Transverse colon (tissue), 4 donors: ENCODE results near the gene COL23A1. TPM values are rescaled to one million over a fixed set of nuclear protein-coding genes. Genes with fewer than 3 reads are reported as not detected.

ENCODE experiments used
- DNase-seq: peaks from one replicate; pipeline ENCODE4 v3.0.0-alpha.2; 2019
- H3K27ac ChIP-seq, 4 donors: fragments of 200-600 bp; sonication (generic); 2 replicates each; pipeline ENCODE4 v1.5.1; 2016 to 2018; ENCODE audit warnings: inconsistent platforms in 4 of 4
- H3K27me3 ChIP-seq: fragments of 200-600 bp; sonication (generic); 2 replicates; pipeline ENCODE4 v1.5.1; 2017; ENCODE audit warnings: inconsistent platforms
- H3K36me3 ChIP-seq, 4 donors: fragments of 200-600 bp; sonication (generic); 2 replicates each; pipeline ENCODE4 v1.5.1; 2017 to 2019; ENCODE audit warnings: inconsistent platforms in 4 of 4
- H3K4me1 ChIP-seq, 4 donors: fragments of 200-600 bp; sonication (generic); 2 replicates each; pipeline ENCODE4 v1.5.1; 2017 to 2020; ENCODE audit warnings: inconsistent platforms in 4 of 4
- H3K4me3 ChIP-seq, 4 donors: fragments of 200-600 bp; sonication (generic); 1 replicate in 1 of 4; 2 replicates in 3 of 4; pipeline versions ENCODE4 v1.5.1 to v1.6.1; 2017 to 2019; ENCODE audit warnings: inconsistent platforms in 4 of 4
- H3K9me3 ChIP-seq, 2 donors: fragments of 200-600 bp; sonication (generic); 2 replicates each; pipeline ENCODE4 v1.5.1; 2017 to 2019; ENCODE audit warnings: inconsistent platforms in 2 of 2
- CTCF ChIP-seq, 5 experiments: fragments of 200-600 bp in 3 of 5; fragments of 450-650 bp in 2 of 5; sonication (generic) in 3 of 5; IDR thresholded peaks; 1 replicate in 2 of 5; 2 replicates in 3 of 5; pipeline ENCODE4 v1.5.1; 2016 to 2017; ENCODE audit warnings: antibody characterized with exemption in 5 of 5, inconsistent platforms in 3 of 5, mild to moderate bottlenecking in 2 of 5, moderate library complexity in 1 of 5
- EP300 ChIP-seq: sonication (generic); formaldehyde crosslinking; IDR thresholded peaks from one replicate; pipeline ENCODE4 v1.6.1; 2017; ENCODE audit warnings: antibody characterized with exemption, low read depth
- POLR2A ChIP-seq: fragments of 450-650 bp; IDR thresholded peaks from one replicate; pipeline ENCODE4 v1.6.1; 2016; ENCODE audit warnings: antibody characterized with exemption, mild to moderate bottlenecking, moderate library complexity
- POLR2AphosphoS5 ChIP-seq, 3 donors: sonication (generic); formaldehyde crosslinking; IDR thresholded peaks; one replicate each; pipeline ENCODE4 v1.6.1; 2016; ENCODE audit warnings: antibody characterized with exemption in 3 of 3
- WGBS, 2 donors: methylation state at CpG; one replicate each; pipeline ENCODE4 v1.1.5; 2018; ENCODE audit warnings: low coverage in 1 of 2; 5-methylcytosine and 5-hydroxymethylcytosine counted together
- in situ Hi-C, 4 donors: fragments of 200-750 bp; cut with MboI; loops; one replicate each; pipeline versions ENCODE4 v1.15.0 to v1.15.1; 2017; ENCODE audit warnings: low sequenced_read_pairs in 3 of 4, low pct_ligation_motif_present in 1 of 4, low pct_unique_long_range_greater_than_20kb in 1 of 4
- intact Hi-C: fragments of 100-400 bp; cut with DNase I; formaldehyde crosslinking; loops from one replicate; pipeline ENCODE4 v1.15.1; 2023; ENCODE audit warnings: low total_unique reads
- total RNA-seq, 4 donors: library from RNA; depleted of rRNA; stranded (reverse); fragments of >200 nt; gene quantifications; one replicate each; pipeline ENCODE4 v1.1.0, GENCODE V29; 2016

Gene COL23A1
- total RNA-seq, 4 donors from 2014 or later = 0.14 to 2.2 (median 1.4) TPM; not detected in 1

- TF ChIP-seq POLR2AphosphoS5 (IDR thresholded peaks at IDR 0.05) (no peak), CTCF (IDR thresholded peaks at IDR 0.05) (no peak), POLR2A (no peak), EP300 (no peak)
- intact Hi-C loops (no loop called here), in situ Hi-C loops (no loop called here)
- H3K4me1 ChIP-seq = no peaks in the 10 kb centered on the region
- H3K36me3 ChIP-seq = no peaks in the 10 kb centered on the region
- no peak for DNase-seq
- no peaks in the 10 kb centered on the region for H3K27me3 ChIP-seq
- no peak overlapping the region for H3K27ac ChIP-seq
- 90% methylated on average over 10 of the region's 10 CpGs; no CpG with 5 or more reads in 1 of the 2 donors for WGBS, 2 donors
- H3K4me3 ChIP-seq = no peak overlapping the region
- H3K9me3 ChIP-seq = no peaks in the 10 kb centered on the region
Measured at GRCh38 chr5:178266581-178266980, 323.6 kb downstream of the COL23A1 start.

GRCh38 chr5:178265746-178266145 is 324.4 kb downstream of the COL23A1 start:
- H3K27me3 ChIP-seq = no peaks in the 10 kb centered on the region
- H3K4me1 ChIP-seq = no peaks in the 10 kb centered on the region
- intact Hi-C loops (no loop called here), in situ Hi-C loops (no loop called here)
- no peak overlapping the region for H3K27ac ChIP-seq
- 84% methylated on average over 7 of the region's 7 CpGs; no CpG with 5 or more reads in 1 of the 2 donors for WGBS, 2 donors
- TF ChIP-seq POLR2AphosphoS5 (IDR thresholded peaks at IDR 0.05) = no peak
- no peak for TF ChIP-seq EP300
- TF ChIP-seq POLR2A = no peak
- no peak for TF ChIP-seq CTCF (IDR thresholded peaks at IDR 0.05)
- no peak overlapping the region for H3K4me3 ChIP-seq
- DNase-seq = no peak
- H3K9me3 ChIP-seq = no peaks in the 10 kb centered on the region
- H3K36me3 ChIP-seq = no peaks in the 10 kb centered on the region

GRCh38 chr5:178264044-178264443 is 326.1 kb downstream of the COL23A1 start:
- in situ Hi-C loops (no loop called here), intact Hi-C loops (no loop called here)
- DNase-seq = no peak
- Histone ChIP-seq H3K4me3 (no peak overlapping the region), H3K36me3 (no peaks in the 10 kb centered on the region), H3K27me3 (no peaks in the 10 kb centered on the region), H3K9me3 (no peaks in the 10 kb centered on the region), H3K4me1 (no peaks in the 10 kb centered on the region), H3K27ac (no peak overlapping the region)
- 81 to 83% methylated on average over 4 of the region's 4 CpGs for WGBS, 2 donors
- TF ChIP-seq CTCF (IDR thresholded peaks at IDR 0.05) (no peak), EP300 (no peak), POLR2AphosphoS5 (IDR thresholded peaks at IDR 0.05) (no peak), POLR2A (no peak)

GRCh38 chr5:178261666-178262600 is 328.3 kb downstream of the COL23A1 start:
- in situ Hi-C loops = no loop called here
- Histone ChIP-seq H3K36me3 (no peaks in the 10 kb centered on the region), H3K4me1 (no peaks in the 10 kb centered on the region), H3K27ac (no peak overlapping the region), H3K27me3 (no peaks in the 10 kb centered on the region), H3K9me3 (no peaks in the 10 kb centered on the region), H3K4me3 (no peak overlapping the region)
- TF ChIP-seq EP300 = no peak
- no peak for TF ChIP-seq POLR2AphosphoS5 (IDR thresholded peaks at IDR 0.05)
- TF ChIP-seq POLR2A = no peak
- no peak for TF ChIP-seq CTCF (IDR thresholded peaks at IDR 0.05)
- no peak for DNase-seq
- intact Hi-C loops = no loop called here
- 73 to 90% methylated on average over 3 to 17 of the region's 19 CpGs for WGBS, 2 donors
